Left lung (tissue), 10 donors: ENCODE measurements around the gene FBRSL1. TPM values are rescaled to one million over a fixed set of nuclear protein-coding genes. Genes with fewer than 3 reads are reported as not detected.
A peak's percentile ranks its signal among the peaks of the same experiment; 100 is the strongest.

Source experiments
- ATAC-seq: fragments of 200-7000 bp; cut with Tn5 transposase; one replicate; pipeline ENCODE4 v1.9.1; 2020; ENCODE audit warnings: moderate library complexity
- DNase-seq, 4 donors: peaks; one replicate each; pipeline ENCODE4 v3.0.0-alpha.2; 2013 to 2020
- H3K27ac ChIP-seq, 2 donors: fragments of 200-600 bp; sonication (generic) in 1 of 2; one replicate each; pipeline versions ENCODE4 v1.5.0 to v1.8.0; 2020 to 2021
- H3K27me3 ChIP-seq, 2 donors: fragments of 200-600 bp; sonication (generic) in 1 of 2; one replicate each; pipeline versions ENCODE4 v1.5.0 to v1.8.0; 2020 to 2021
- H3K36me3 ChIP-seq, 2 donors: fragments of 200-600 bp; sonication (generic) in 1 of 2; one replicate each; pipeline versions ENCODE4 v1.5.0 to v1.8.0; 2020 to 2021
- H3K4me1 ChIP-seq, 2 donors: fragments of 200-600 bp; one replicate each; pipeline ENCODE4 v1.8.0; 2021
- H3K4me3 ChIP-seq, 2 donors: fragments of 200-600 bp; sonication (generic) in 1 of 2; one replicate each; pipeline versions ENCODE4 v1.5.0 to v1.8.0; 2020 to 2021; ENCODE audit warnings: mild to moderate bottlenecking in 1 of 2
- H3K9me3 ChIP-seq, 2 donors: fragments of 200-600 bp; sonication (generic) in 1 of 2; one replicate each; pipeline versions ENCODE4 v1.5.0 to v1.8.0; 2020 to 2021
- intact Hi-C, 2 donors: fragments of 100-400 bp; cut with DNase I; formaldehyde crosslinking; loops; one replicate each; pipeline versions ENCODE4 v1.11.2 to v1.14.2; 2022
- polyA plus RNA-seq, 6 donors: library from polyadenylated mRNA; unstranded; fragments of 120-200 nt; gene quantifications; one replicate each; pipeline ENCODE4 v1.2.1, GENCODE V29; 2013; ENCODE audit not compliant: insufficient read length in 6 of 6
- total RNA-seq, 2 donors: library from RNA; stranded (reverse); fragmentation: NEBNext Ultra II Directional; extraction: Animal tissue kit (Norgen Biotek cat#: 25700); gene quantifications; one replicate each; pipeline ENCODE4 v1.2.1, GENCODE V29; 2021
- TF ChIP-seq, protein P1 (sequence below), 2 donors: fragments of 200-600 bp; sonication (generic) in 1 of 2; IDR thresholded peaks; one replicate each; pipeline versions ENCODE4 v1.5.0 to v1.8.0; 2021; ENCODE audit warnings: antibody characterized with exemption in 2 of 2
- donor health status: DM: no; HTN: yes; CAD: no.
- donor health status: DM: no; HTN: no; CAD: no.

FBRSL1 gene
- total and polyA plus RNA-seq, 8 donors = 44.7 to 113 (median 83.9) TPM

DNA sequence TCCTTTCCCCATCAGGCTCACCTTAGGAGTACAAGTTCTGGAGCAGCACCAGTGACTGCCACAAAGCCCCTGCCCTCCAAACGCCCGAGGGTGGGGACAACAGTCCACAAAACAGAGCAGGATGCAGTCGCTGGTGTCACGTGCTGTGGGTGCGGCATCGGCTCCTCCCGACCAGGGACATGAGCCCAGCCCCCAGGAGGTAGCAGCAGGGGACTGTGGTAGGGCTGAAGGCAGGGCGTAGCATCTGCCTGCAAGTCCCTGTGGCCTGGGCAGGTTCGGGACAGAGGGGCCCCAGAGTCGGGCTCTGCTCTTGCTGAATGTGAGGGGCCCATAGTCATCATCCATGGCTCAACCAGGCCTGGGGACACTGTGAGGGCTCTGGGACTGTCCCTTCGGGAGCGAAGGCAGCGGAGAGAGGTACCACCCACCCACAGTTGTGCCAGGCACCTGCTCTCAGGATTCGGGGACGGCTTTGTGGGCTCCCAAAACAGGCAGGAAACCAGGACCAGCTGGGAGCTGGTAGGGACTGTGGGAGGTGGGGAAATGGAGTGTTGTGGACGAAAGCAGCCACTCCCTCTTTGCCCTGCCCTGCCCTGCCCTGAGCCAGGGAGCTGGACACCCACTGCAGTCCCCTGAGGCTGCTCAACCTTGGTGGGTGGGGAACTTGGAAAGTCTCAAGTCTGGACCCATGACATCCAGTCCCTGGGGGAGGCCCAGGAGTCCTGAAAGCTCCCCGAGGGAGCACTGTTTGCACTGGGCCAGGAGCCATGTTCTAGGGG lies 30.7 kb downstream of the FBRSL1 start:
- Histone ChIP-seq H3K4me1 (peaks cover 0 to 27% of the 10 kb centered on the region in 2 donors), H3K36me3 (peaks cover 0 to 2% of the 10 kb centered on the region in 2 donors), H3K4me3 (no peak overlapping the region), H3K27me3 (no peaks in the 10 kb centered on the region), H3K27ac (no peak overlapping the region), H3K9me3 (peaks cover 0 to 9% of the 10 kb centered on the region in 2 donors)
- TF ChIP-seq, protein P1, sequence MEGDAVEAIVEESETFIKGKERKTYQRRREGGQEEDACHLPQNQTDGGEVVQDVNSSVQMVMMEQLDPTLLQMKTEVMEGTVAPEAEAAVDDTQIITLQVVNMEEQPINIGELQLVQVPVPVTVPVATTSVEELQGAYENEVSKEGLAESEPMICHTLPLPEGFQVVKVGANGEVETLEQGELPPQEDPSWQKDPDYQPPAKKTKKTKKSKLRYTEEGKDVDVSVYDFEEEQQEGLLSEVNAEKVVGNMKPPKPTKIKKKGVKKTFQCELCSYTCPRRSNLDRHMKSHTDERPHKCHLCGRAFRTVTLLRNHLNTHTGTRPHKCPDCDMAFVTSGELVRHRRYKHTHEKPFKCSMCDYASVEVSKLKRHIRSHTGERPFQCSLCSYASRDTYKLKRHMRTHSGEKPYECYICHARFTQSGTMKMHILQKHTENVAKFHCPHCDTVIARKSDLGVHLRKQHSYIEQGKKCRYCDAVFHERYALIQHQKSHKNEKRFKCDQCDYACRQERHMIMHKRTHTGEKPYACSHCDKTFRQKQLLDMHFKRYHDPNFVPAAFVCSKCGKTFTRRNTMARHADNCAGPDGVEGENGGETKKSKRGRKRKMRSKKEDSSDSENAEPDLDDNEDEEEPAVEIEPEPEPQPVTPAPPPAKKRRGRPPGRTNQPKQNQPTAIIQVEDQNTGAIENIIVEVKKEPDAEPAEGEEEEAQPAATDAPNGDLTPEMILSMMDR (IDR thresholded peaks at IDR 0.05) = no peak
- ATAC-seq (peak; percentile 58), DNase-seq (no peak)
- intact Hi-C loops = no loop called here

DNA sequence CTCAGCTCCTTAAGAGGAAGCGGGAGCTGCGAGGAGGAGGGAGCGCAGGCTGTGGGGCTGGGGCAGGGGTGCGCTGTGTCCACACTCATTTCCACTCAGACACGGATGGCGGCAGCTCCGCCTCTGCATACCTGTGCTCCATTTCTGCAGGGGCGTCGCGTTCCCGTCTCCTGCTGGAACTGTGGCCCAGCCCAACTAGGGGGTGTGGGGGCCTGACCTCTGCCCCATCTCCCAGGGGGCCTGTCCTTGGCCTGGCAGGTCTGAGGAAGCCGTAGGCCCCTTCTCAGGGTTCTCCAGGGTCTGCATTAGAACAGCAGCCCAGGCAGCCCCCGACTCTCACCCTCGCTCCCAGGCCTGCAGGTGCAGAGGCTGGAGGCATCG lies 31.2 kb downstream of the FBRSL1 start:
- intact Hi-C loops = no loop called here
- H3K9me3 ChIP-seq = peaks cover 0 to 4% of the 10 kb centered on the region in 2 donors
- no peak overlapping the region for H3K27ac ChIP-seq
- H3K36me3 ChIP-seq = peaks cover 0 to 6% of the 10 kb centered on the region in 2 donors
- H3K4me3 ChIP-seq = no peak overlapping the region
- peaks cover 0 to 27% of the 10 kb centered on the region in 2 donors for H3K4me1 ChIP-seq
- peak in 1 of 4 donors; percentile 48 for DNase-seq
- TF ChIP-seq, protein P1 (IDR thresholded peaks at IDR 0.05) = no peak
- ATAC-seq = peak; percentile 32
- H3K27me3 ChIP-seq = no peaks in the 10 kb centered on the region

DNA sequence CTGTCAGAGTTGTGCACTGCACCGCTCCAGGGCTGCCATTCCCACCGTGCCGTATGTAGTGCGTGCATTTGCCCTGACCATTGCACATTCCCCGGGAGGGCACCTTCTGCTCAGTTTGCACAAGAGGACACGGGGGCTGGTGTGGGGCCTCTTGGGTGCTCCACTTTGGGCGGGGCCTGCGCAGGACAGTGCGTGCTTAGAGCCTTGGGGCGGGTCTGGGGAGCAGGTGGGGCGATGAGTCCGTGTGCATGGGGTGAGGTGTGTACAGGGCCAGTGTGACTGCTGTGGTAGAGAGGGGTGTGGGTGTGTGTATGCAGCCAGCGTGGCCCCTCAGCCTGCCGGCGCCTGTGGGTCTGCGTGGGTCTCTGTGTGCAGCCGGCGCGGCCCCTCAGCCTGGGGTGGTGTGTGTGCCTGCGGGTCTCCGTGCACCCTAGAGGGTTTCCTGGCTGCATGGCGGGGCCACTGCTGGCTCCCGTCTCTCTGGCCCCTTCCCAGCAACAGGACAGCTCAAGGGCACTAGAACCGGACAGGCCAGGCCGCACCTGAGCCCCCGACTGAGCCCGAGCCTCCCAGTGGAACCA lies 31.9 kb downstream of the FBRSL1 start:
- Histone ChIP-seq H3K27me3 (no peaks in the 10 kb centered on the region), H3K4me1 (peaks cover 0 to 27% of the 10 kb centered on the region in 2 donors), H3K36me3 (peaks cover 0 to 6% of the 10 kb centered on the region in 2 donors), H3K27ac (no peak overlapping the region), H3K9me3 (peaks cover 0 to 4% of the 10 kb centered on the region in 2 donors), H3K4me3 (no peak overlapping the region)
- intact Hi-C loops = no loop called here
- TF ChIP-seq, protein P1 (IDR thresholded peaks at IDR 0.05) = no peak
- DNase-seq = no peak
- peak; percentile 21 for ATAC-seq

DNA sequence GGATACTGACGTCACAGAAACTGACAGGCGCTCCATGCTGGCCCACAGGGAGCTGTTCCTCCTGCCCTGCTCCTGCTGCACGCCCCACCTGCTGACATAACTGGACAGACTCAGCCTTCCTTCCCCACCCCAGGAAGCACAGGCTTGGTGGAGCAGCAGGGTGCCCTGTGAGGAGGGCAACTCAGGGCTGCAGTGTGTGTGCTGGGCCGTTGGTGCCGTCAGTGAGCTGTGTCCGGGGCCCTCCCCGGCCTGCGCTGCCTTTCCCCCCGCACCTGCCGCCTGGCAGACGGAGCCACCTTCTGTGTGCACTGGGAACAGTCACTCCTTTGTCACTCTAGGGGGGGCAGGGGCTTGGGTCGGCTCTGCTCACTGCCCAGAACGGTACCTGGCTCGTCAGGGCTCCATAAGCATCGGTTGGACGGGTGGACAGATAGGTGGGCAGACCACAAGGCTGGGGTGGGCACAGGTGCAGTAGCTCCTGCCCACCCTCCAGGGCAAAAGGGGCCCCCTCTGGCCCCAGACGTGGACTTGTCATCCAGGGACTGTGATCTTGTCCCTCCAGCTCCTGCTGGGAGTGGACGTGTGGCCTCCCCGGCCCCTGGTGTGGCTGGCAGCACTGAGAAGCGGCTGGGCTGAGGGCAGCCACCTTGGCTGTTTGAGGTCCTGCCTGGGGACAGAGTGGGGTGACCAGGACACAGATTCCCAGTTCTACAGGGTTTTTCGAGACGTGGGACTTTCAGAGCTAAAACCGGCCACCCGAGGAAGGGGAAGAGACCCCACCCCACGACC lies 32.8 kb downstream of the FBRSL1 start:
- intact Hi-C loops = no loop called here
- TF ChIP-seq, protein P1 (IDR thresholded peaks at IDR 0.05) = no peak

More for the DNA sequence above, 32.8 kb downstream of the FBRSL1 start:
- ATAC-seq (no peak), DNase-seq (no peak)
- H3K4me1 ChIP-seq = peaks cover 0 to 27% of the 10 kb centered on the region in 2 donors
- peaks cover 0 to 6% of the 10 kb centered on the region in 2 donors for H3K36me3 ChIP-seq
- peaks cover 0 to 4% of the 10 kb centered on the region in 2 donors for H3K9me3 ChIP-seq
- H3K27ac ChIP-seq = no peak overlapping the region
- no peak overlapping the region for H3K4me3 ChIP-seq
- H3K27me3 ChIP-seq = no peaks in the 10 kb centered on the region
